HuH-7.5 (cell line): ENCODE data around the gene GATA5.

Experiments
- DNase-seq: peaks from one replicate; pipeline ENCODE4 v3.0.0; 2011; ENCODE audit warnings: low spot score

The GATA5 gene, protein sequence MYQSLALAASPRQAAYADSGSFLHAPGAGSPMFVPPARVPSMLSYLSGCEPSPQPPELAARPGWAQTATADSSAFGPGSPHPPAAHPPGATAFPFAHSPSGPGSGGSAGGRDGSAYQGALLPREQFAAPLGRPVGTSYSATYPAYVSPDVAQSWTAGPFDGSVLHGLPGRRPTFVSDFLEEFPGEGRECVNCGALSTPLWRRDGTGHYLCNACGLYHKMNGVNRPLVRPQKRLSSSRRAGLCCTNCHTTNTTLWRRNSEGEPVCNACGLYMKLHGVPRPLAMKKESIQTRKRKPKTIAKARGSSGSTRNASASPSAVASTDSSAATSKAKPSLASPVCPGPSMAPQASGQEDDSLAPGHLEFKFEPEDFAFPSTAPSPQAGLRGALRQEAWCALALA

GRCh38 chr20:62475772-62476055 lies at the start of gene GATA5:
Gene GATA5 (minus strand): TSS chr20:62475995. CDS start chr20:62475521, 474 bp downstream.
- no peak for DNase-seq

- DNase-seq = no peak
Measured at GRCh38 chr20:62525014-62525413, 49.2 kb upstream of the GATA5 start.

DNA sequence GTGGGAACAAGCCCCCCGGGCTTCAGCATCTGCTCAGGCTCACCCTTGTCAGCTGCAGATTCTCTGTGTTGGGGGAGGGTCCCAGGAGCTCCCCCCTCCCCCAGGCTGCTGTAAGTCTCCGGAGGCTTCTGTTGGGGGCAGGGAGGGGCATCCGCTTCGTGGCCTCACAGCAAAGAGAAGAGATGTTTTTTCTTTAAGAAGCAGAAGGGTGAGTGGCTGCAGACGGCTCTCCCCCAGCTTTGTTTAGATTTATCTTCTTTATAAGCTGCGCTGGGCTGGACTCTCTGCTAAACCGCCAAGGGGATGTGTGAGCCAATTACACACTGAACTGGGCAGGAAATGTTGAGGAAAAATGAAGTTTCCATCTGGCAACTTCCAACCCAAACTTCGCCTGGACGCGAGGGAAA lies 48.7 kb upstream of the GATA5 start:
- DNase-seq = no peak

DNA sequence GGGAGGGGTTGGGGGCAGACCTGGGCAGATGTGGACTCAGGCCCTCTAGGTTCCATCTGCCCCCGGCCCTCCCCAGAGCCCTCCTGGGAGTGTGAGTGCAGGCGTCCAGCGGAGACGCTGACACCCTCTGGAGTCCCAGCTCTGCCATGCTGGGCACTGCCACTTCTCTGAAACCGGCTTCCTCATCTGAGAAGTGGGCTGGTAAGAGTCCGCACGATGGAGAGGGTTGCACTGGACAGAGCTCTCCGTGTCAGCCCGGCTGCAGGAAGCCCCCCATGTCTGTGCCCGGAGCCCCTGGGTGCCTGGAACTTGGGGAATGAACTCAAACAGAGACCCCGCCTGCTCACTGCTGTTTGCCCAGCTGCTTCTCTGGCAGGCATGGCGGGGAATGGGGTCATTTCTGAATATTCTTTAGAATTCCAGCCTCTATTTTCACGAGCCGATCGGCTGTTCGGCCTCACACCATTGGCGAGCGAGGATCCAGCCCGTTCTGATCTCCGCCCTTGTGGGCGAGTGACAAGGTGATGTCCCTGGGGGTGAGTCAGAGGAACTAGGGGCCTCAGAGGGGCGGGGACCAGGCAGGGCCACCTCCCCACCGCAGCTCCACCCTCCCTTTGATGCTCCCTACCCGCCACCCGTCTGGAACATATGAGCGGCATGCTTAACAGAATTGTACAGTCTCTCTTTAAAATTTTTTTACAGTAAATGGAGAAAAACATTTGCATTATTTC lies 47.8 kb upstream of the GATA5 start:
- no peak for DNase-seq

- DNase-seq = no peak
Measured at GRCh38 chr20:62522748-62523396, 47.1 kb upstream of the GATA5 start.

DNA sequence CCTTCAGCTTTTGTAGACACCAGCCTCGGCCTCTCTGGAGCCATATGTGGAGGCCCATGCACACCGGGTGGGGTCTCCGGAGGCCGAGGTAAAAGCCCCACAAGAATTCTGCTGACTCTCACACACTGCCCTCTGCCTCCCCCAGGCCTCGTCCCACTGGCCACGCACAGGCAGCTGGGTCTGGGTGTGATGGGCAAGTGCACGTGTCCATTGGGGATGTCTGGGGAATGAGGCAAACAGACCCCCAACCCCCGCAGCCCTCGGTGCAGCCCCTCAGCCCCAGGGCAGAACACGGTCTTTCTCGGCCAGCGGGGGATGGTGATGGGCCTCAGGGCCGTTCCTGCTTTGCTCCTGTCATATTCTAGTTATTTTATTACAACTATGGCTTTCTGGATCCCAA lies 44.0 kb upstream of the GATA5 start:
- DNase-seq = no peak

GRCh38 chr20:62518911-62519310 lies 43.1 kb upstream of the GATA5 start:
- no peak for DNase-seq

DNA sequence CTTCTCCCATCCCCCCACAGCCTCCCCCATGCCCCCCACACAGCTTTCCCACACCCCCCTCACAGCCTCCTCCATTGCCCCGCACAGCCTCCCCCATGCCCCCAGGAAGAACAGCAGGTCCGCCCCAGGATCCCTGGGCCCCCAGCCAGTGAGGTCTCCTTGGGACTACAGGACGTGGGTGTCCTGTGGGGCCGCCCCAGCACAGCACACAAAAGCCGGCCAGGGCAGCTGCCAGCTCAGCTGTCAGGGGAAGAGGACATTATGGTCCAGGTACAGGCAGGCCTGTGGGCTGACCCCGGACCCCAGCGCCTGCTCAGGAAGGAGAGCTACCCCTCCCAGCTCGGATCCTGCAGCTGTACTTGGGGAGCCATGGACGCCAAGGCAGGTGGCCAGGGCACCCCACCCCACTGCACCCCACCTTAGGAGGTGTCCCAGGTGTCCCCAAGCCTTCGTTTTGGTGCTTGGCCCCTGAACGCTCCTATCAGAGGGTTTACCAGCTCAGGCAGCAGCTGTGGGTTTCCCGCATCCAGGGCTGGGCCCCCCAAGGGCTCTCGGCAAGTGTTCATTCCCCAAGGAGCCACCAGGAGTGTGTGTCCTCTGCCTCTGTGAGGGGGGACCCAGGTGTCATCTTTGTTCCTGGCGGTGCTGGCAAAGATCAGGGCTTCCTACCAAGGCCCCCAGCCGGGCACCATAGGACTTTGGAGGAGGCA lies 42.3 kb upstream of the GATA5 start:
- DNase-seq = no peak

GRCh38 chr20:62517168-62517567 lies 41.4 kb upstream of the GATA5 start:
- no peak for DNase-seq

DNA sequence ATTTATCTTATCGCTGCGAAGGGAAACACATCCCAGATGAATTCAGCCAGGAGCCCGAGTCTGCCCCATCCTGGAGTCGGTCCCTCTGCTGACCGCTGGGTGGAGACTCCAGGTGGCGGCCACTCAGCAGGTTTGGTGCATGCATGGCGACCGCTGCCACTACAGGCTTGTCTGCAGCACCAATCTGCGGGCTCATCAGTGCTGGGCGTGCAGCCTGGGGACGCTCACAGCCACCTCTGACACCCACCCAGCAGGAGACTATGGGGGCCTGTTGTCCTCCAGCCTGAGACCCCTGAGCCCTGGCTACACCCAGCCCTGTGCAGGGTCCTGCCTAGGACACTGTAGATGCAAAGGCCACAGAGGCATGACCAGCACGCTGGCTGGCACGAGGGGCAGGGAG lies 40.5 kb upstream of the GATA5 start:
- DNase-seq = peak; percentile 93

DNA sequence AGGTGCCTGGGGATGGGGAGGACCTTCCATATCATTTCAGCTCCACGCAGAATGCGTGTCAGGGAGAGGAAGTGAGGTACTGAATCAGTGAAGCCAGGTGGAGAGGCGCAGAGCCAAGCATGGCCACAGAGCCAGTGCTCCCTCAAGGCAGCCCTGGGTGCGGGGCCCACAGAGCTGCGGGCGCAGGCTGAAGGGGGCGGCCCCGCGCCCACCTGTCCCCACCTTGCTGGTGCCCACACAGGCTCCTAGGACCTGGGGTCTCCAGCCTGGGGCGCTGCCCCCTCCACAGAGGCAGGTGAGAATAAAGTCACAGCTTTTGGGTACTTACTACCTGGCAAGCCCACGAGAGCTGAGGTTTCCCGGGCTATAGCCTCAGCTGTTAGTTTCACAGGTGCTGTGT lies 40.0 kb upstream of the GATA5 start:
- no peak for DNase-seq

DNA sequence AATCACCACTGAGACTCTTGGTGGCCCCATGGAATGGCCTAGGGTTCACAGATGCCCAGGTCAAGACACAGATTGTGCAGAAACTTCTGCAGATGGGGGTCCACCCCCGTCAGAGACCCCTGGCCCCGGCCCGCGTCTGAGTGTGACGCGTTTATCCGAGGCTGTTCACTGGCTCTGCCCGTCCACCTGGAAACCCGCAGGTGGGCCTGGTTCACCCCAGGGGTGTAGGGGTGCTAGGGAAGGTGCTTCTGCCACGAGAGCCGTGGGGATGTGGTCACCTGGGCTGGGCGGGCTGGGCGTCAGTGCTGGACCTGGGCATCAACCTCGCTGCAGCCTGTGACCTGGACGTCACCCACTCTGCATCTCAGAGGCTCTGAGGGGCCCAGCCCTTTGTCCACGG lies 39.5 kb upstream of the GATA5 start:
- DNase-seq = no peak

DNA sequence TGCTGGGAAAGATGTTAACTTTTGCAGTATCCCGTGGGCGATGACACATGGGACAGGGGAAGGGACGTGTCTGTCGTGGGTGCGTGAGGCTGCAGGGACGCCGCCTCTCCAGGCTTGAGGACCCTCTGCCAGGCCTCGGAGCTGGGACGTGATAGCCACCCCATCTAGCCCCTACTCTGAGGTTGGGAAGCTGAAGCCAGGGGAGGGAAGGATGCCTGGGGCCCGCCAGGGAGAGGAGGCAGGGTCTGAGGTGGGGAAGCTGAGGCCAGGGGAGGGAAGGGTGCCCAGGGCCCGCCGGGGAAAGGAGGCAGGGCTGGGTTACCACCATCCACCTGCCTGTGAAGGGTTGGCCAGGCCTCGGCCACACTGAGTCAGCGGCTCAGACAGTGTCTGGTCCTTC lies 38.2 kb upstream of the GATA5 start:
- no peak for DNase-seq

GRCh38 chr20:62511915-62512610 lies 36.3 kb upstream of the GATA5 start:
- DNase-seq = no peak

DNA sequence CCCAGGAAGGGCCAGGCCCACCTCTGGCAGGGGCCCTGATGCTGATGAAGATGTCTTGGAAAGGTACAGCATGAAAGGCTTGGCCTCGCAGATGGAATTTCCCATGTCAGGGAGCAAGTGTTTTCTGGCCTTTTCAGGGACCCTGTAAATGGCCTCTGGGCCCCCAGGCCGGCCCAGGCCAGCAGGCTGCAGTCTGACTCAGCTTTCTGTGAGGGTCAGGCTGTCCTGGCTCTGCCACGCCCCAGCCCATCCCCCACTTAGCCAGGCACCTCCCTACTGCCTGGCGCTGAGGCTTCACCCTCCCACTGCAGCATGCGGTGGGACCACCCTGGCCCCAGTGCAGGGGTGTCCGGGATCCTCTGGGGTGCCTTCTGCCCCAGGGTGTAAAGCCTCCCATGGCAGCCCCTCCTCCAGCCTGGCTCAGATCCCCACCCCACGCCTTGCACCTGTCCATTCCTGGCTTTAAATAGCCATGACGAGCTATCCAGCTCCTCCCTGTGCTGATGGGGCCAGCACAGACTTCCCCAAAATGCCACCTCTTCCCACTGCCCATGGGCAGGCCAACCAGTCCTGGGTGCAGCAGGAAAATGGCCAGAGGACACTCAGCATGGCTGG lies 35.6 kb upstream of the GATA5 start:
- DNase-seq = no peak

GRCh38 chr20:62508641-62509051 lies 32.9 kb upstream of the GATA5 start:
- DNase-seq = peak; percentile 69

GRCh38 chr20:62507991-62508640 lies 32.3 kb upstream of the GATA5 start:
- no peak for DNase-seq

- DNase-seq = no peak
Measured at GRCh38 chr20:62507323-62507722, 31.5 kb upstream of the GATA5 start.

DNA sequence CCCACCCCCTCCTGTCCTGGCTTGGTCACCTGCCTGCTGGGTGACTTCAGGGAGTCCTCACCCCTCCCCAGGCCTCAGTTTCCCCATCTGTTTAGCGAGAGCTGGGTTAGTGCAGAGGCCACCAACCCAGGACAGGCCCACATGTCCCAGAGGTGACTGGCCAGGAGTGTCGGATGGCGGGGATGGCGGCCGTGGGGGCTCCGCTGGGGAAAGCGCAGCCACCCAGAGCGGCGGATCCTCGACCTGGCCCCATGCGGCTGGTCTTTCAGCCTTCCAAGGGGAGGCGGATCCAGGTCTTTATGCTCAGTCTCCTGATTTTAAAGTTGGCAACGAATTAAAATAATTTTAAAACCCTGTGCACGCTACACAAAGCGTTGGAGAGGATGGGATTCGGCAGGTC lies 31.0 kb upstream of the GATA5 start:
- DNase-seq = no peak

DNA sequence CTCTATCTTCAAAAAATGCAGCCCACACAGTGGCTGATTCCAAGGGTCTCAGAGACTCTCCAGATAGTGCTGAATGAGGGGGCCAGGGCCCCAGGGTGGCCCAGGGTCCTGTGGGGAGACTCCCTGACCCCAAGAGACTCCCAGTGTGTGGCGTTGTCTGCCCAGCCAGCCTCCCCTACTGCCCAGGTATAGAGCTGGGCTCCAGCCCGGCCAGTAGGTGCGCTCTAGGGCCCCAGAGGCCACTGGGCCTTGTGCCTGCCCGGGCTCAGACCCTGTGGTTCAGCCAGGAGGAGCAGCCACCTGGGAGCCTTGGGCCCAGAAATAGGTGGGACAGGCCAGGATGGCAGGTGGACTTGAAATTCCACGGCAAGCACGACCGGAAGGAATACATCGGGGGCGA lies 30.3 kb upstream of the GATA5 start:
- peak; percentile 56 for DNase-seq
